IMR-90 (cell line): ENCODE results near the gene PAFAH1B1. TPM values are rescaled to one million over a fixed set of nuclear protein-coding genes. Genes with fewer than 3 reads are reported as not detected.

Experiments
- ATAC-seq: fragments of 200-7000 bp; cut with Tn5 transposase; 2 replicates; pipeline ENCODE4 v1.9.1; 2020; ENCODE audit warnings: low read depth, mild to moderate bottlenecking, moderate library complexity
- BruUV-seq: library from RNA; stranded (reverse); fragments of 400-500 nt; replicated peaks from 2 replicates; lab custom pipeline; 2021; lab: Mats Ljungman, UMichigan
- CTCF ChIA-PET: fragments of 300-600 bp; formaldehyde crosslinking; extraction: SDS; loops from one replicate; lab custom pipeline; 2021; ENCODE audit warnings: antibody characterized with exemption; lab: Yijun Ruan, JAX
- POLR2A ChIA-PET: fragments of 300-600 bp; sonication (Branson Sonifier 250); formaldehyde crosslinking; loops from one replicate; lab custom pipeline; 2022; ENCODE audit warnings: antibody characterized with exemption; ENCODE audit not compliant: unreplicated experiment; lab: Charles Lee
- DNase-seq: peaks from one replicate; pipeline ENCODE4 v3.0.0; 2013
- H2AFZ ChIP-seq: replicated peaks from 2 replicates; pipeline ENCODE3; 2013; ENCODE audit warnings: low read length, mild to moderate bottlenecking; ENCODE audit not compliant: poor library complexity
- H2AK5ac ChIP-seq: 2 replicates; pipeline ENCODE4 v1.6.1; 2013; ENCODE audit warnings: low read depth, low read length, inconsistent platforms
- H2AK9ac ChIP-seq: replicated peaks from 2 replicates; pipeline ENCODE3; 2013; ENCODE audit warnings: mild to moderate bottlenecking, low read depth, low read length, moderate library complexity; ENCODE audit not compliant: poor library complexity
- H2BK120ac ChIP-seq: 2 replicates; pipeline ENCODE4 v1.6.1; 2013; ENCODE audit warnings: low read depth, low read length, inconsistent platforms
- H2BK15ac ChIP-seq: 3 replicates; pipeline ENCODE4 v1.6.1; 2013; ENCODE audit warnings: low read depth, low read length, inconsistent platforms
- H2BK20ac ChIP-seq: 2 replicates; pipeline ENCODE4 v1.6.1; 2013; ENCODE audit warnings: low read depth, mild to moderate bottlenecking, inconsistent platforms, low read length, moderate library complexity
- H2BK5ac ChIP-seq: 2 replicates; pipeline ENCODE4 v1.6.1; 2013; ENCODE audit warnings: mild to moderate bottlenecking, low read depth, low read length, inconsistent platforms; ENCODE audit not compliant: poor library complexity, severe bottlenecking
- H3K14ac ChIP-seq: replicated peaks from 2 replicates; pipeline ENCODE4 v1.6.1; 2013; ENCODE audit warnings: low read depth, low read length, inconsistent platforms
- H3K18ac ChIP-seq: 2 replicates; pipeline ENCODE4 v1.6.1; 2013; ENCODE audit warnings: low read depth, low read length, control low read depth
- H3K23ac ChIP-seq: 2 replicates; pipeline ENCODE4 v1.6.1; 2013; ENCODE audit warnings: low read depth, low read length, inconsistent platforms
- H3K27ac ChIP-seq: 2 replicates; pipeline ENCODE4 v1.5.1; 2013; ENCODE audit warnings: mild to moderate bottlenecking, control low read depth, low read length; ENCODE audit not compliant: insufficient read depth
- H3K27me3 ChIP-seq: 2 replicates; pipeline ENCODE4 v1.6.1; 2013; ENCODE audit warnings: low read length; ENCODE audit not compliant: control insufficient read depth, insufficient read depth
- H3K36me3 ChIP-seq: 2 replicates; pipeline ENCODE4 v1.6.1; 2013; ENCODE audit warnings: low read length, mixed read lengths; ENCODE audit not compliant: control insufficient read depth, insufficient read depth
- H3K4ac ChIP-seq: 2 replicates; pipeline ENCODE4 v1.6.1; 2013; ENCODE audit warnings: low read depth, low read length, inconsistent platforms
- H3K4me1 ChIP-seq: 2 replicates; pipeline ENCODE4 v1.6.1; 2013; ENCODE audit warnings: low read length, mixed read lengths; ENCODE audit not compliant: control insufficient read depth, insufficient read depth
- H3K4me2 ChIP-seq: 2 replicates; pipeline ENCODE4 v1.6.1; 2013; ENCODE audit warnings: low read depth, mild to moderate bottlenecking, control low read depth, low read length, moderate library complexity
- H3K4me3 ChIP-seq: 2 replicates; pipeline ENCODE4 v1.5.1; 2013; ENCODE audit warnings: low read depth, mild to moderate bottlenecking, control low read depth, low read length, moderate library complexity; ENCODE audit not compliant: insufficient read depth
- H3K56ac ChIP-seq: 2 replicates; pipeline ENCODE4 v1.6.1; 2013; ENCODE audit warnings: low read length, inconsistent platforms; ENCODE audit not compliant: insufficient read depth; ENCODE audit errors: extremely low read depth
- H3K79me1 ChIP-seq, 2 experiments: 2 replicates each; pipeline ENCODE4 v1.6.1; 2013; ENCODE audit warnings: low read length in 2 of 2, inconsistent platforms in 1 of 2, low read depth in 1 of 2
- H3K9ac ChIP-seq: 2 replicates; pipeline ENCODE4 v1.6.1; 2013; ENCODE audit warnings: low read depth, low read length, control low read depth
- H3K9me1 ChIP-seq: 2 replicates; pipeline ENCODE4 v1.6.1; 2013; ENCODE audit warnings: low read length, inconsistent platforms; ENCODE audit not compliant: insufficient read depth
- H3K9me3 ChIP-seq: 2 replicates; pipeline ENCODE4 v1.6.1; 2013; ENCODE audit warnings: low read length; ENCODE audit not compliant: control insufficient read depth, insufficient read depth
- H4K20me1 ChIP-seq: 2 replicates; pipeline ENCODE4 v1.6.1; 2013; ENCODE audit warnings: low read length, inconsistent platforms; ENCODE audit not compliant: insufficient read depth
- H4K5ac ChIP-seq: 2 replicates; pipeline ENCODE4 v1.6.1; 2013; ENCODE audit warnings: mild to moderate bottlenecking, low read depth, low read length, control low read depth
- H4K8ac ChIP-seq, 2 experiments: 2 replicates each; pipeline ENCODE4 v1.6.1; 2013; ENCODE audit warnings: low read depth in 2 of 2, low read length in 2 of 2, control low read depth in 1 of 2, inconsistent platforms in 1 of 2
- H4K91ac ChIP-seq: 2 replicates; pipeline ENCODE4 v1.6.1; 2013; ENCODE audit warnings: low read depth, low read length, inconsistent platforms; ENCODE audit not compliant: insufficient read depth
- CTCF ChIP-seq: conservative IDR thresholded peaks from 2 replicates; pipeline ENCODE4 v1.5.1; 2012; ENCODE audit warnings: mild to moderate bottlenecking, low read depth, low read length, improper control_type of control experiment
- MXI1 ChIP-seq: IDR thresholded peaks from 2 replicates; pipeline ENCODE4 v1.6.1; 2012; ENCODE audit warnings: low read depth, mild to moderate bottlenecking, low read length, moderate library complexity, borderline replicate concordance
- POLR2A ChIP-seq: IDR thresholded peaks from 2 replicates; pipeline ENCODE4 v1.6.1; 2012; ENCODE audit warnings: mild to moderate bottlenecking, low read depth, low read length
- RAD21 ChIP-seq: IDR thresholded peaks from 2 replicates; pipeline ENCODE4 v1.6.1; 2012; ENCODE audit warnings: low read length, improper control_type of control experiment
- WGBS, 2 experiments: methylation state at CpG; one replicate each; pipeline versions ENCODE4 v1.1.5 to v1.1.7; 2013; ENCODE audit warnings: missing lambda C conversion rate in 2 of 2; ENCODE audit not compliant: insufficient read length in 1 of 2; ENCODE audit errors: extremely low coverage in 2 of 2; 5-methylcytosine and 5-hydroxymethylcytosine counted together
- dilution Hi-C: fragments of 300-500 bp; cut with HindIII; formaldehyde crosslinking; loops from one replicate; pipeline ENCODE4 v1.14.3; 2018; ENCODE audit warnings: low sequenced_read_pairs; ENCODE audit not compliant: unreplicated experiment
- in situ Hi-C: fragments of 300-500 bp; cut with MboI; formaldehyde crosslinking; loops from 3 replicates; pipeline ENCODE4 v1.14.3; 2019; ENCODE audit warnings: low sequenced_read_pairs, inconsistent platforms, mixed read lengths
- intact Hi-C: fragments of 100-400 bp; cut with micrococcal nuclease; formaldehyde crosslinking; loops from 2 replicates; pipeline ENCODE4 v1.10.0; 2022
- polyA plus RNA-seq, 3 experiments: library from polyadenylated mRNA; depleted of rRNA; stranded (reverse); fragments of >200 nt; gene quantifications; 2 replicates each; pipeline ENCODE4 v1.2.3, GENCODE V29; 2012; ENCODE audit warnings: low replicate concordance in 1 of 3
- total RNA-seq: library from RNA; depleted of rRNA; stranded (reverse); fragments of >200 nt; gene quantifications from 2 replicates; pipeline ENCODE4 v1.2.3, GENCODE V29; 2012

Gene PAFAH1B1
- total and polyA plus RNA-seq, 2 of the 4 experiments (the other 2 are of a cell fraction), result 64.5 to 127 TPM

- H3K4ac ChIP-seq, result no peak overlapping the region
- no peak overlapping the region for H3K4me2 ChIP-seq
- H3K27me3 ChIP-seq, result peaks cover 4% of the 10 kb centered on the region
- H3K9me1 ChIP-seq, result no peaks in the 10 kb centered on the region
- no peak overlapping the region for H3K14ac ChIP-seq
- ChIA-PET POLR2A (interaction anchor here (0.5 to 0.6 kb wide), 2 partner anchors 10 to 13 kb away, joined by 3 read pairs; partner anchors contain the start of gene PAFAH1B1), CTCF (interaction anchor here (0.5 kb wide), 1 partner anchor 106 kb away, joined by 4 read pairs; no protein-coding TSS in a partner anchor)
- no peak overlapping the region for H2BK5ac ChIP-seq
- no peaks in the 10 kb centered on the region for H3K4me1 ChIP-seq
- dilution Hi-C loops, result no loop called here
- BruUV-seq, result no TSS peak
- no peak overlapping the region for H3K23ac ChIP-seq
- ATAC-seq, result no peak
- no peak for TF ChIP-seq MXI1
- no peak for TF ChIP-seq CTCF
- TF ChIP-seq RAD21, result no peak
- TF ChIP-seq POLR2A, result no peak
- no peak overlapping the region for H4K5ac ChIP-seq
- H4K8ac ChIP-seq, result no peak overlapping the region
- H2BK20ac ChIP-seq, result no peak overlapping the region
- H4K20me1 ChIP-seq, result no peaks in the 10 kb centered on the region
- no peaks in the 10 kb centered on the region for H3K79me1 ChIP-seq
- no peak for DNase-seq
- H2BK120ac ChIP-seq, result no peak overlapping the region
- no peak overlapping the region for H3K18ac ChIP-seq
- H2AFZ ChIP-seq, result no peak overlapping the region
- no CpG with 5 or more reads among the region's 4 CpGs for WGBS, 2 experiments
- H2BK15ac ChIP-seq, result no peak overlapping the region
- H3K27ac ChIP-seq, result no peak overlapping the region
- in situ Hi-C loops, result no loop called here
- no peaks in the 10 kb centered on the region for H3K36me3 ChIP-seq
- no peak overlapping the region for H2AK9ac ChIP-seq
- no peak overlapping the region for H4K91ac ChIP-seq
- no peak overlapping the region for H3K4me3 ChIP-seq
- intact Hi-C loops, result no loop called here
- H3K9me3 ChIP-seq, result no peaks in the 10 kb centered on the region
- H3K9ac ChIP-seq, result no peak overlapping the region
- H3K56ac ChIP-seq, result no peak overlapping the region
- H2AK5ac ChIP-seq, result no peak overlapping the region
Observed at GRCh38 chr17:2580151-2580550, 13.3 kb upstream of the PAFAH1B1 start.
